ENCODE data around the gene TUBGCP5. TPM values are rescaled to one million over a fixed set of nuclear protein-coding genes. Genes with fewer than 3 reads are reported as not detected.

TUBGCP5 gene
- total RNA-seq, 6 donors from 2014 or later, result 7.1 to 24.5 (median 17.7) TPM

- ATAC-seq (ENCODE audit: low FRiP score in 2 of 2) (peak in 1 of 2 donors; percentile 21), DNase-seq (no peak)
- Histone ChIP-seq H3K27me3 (no peaks in the 10 kb centered on the region), H3K27ac (peak overlapping the region in 3 of 4 donors; percentile 8 to 56 (median 42)), H3K36me3 (peaks cover 0 to 6% (median 0%) of the 10 kb centered on the region in 4 donors), H3K4me1 (peaks cover 45 to 73% (median 53%) of the 10 kb centered on the region in 4 donors), H3K9me3 (no peaks in the 10 kb centered on the region), H3K4me3 (no peak overlapping the region)
- TF ChIP-seq POLR2AphosphoS5 (IDR thresholded peaks at IDR 0.05) (no peak), CTCF (IDR thresholded peaks at IDR 0.05) (no peak), EP300 (IDR thresholded peaks at IDR 0.05) (no peak), POLR2A (IDR thresholded peaks at IDR 0.05) (no peak)
- WGBS, 2 donors, result 71 to 87% methylated on average over 5 to 6 of the region's 6 CpGs
Observed at GRCh38 chr15:22955544-22956119, 83.7 kb downstream of the TUBGCP5 start.

- ATAC-seq (ENCODE audit: low FRiP score in 2 of 2), result no peak
- peak overlapping the region in 1 of 4 donors; percentile 40 for H3K27ac ChIP-seq
- no peak overlapping the region for H3K4me3 ChIP-seq
- no peaks in the 10 kb centered on the region for H3K27me3 ChIP-seq
- peak in 1 of 2 donors; percentile 61 for DNase-seq
- H3K36me3 ChIP-seq, result peaks cover 0 to 6% (median 0%) of the 10 kb centered on the region in 4 donors
- no peaks in the 10 kb centered on the region for H3K9me3 ChIP-seq
- H3K4me1 ChIP-seq, result peaks cover 42 to 71% (median 51%) of the 10 kb centered on the region in 4 donors
- WGBS, 2 donors, result 79 to 82% methylated on average over 7 to 14 of the region's 14 CpGs
- no peak for TF ChIP-seq POLR2AphosphoS5 (IDR thresholded peaks at IDR 0.05)
Observed at GRCh38 chr15:22954798-22955543, 84.4 kb downstream of the TUBGCP5 start.

GRCh38 chr15:22954326-22954725 is 85.0 kb downstream of the TUBGCP5 start:
- peaks cover 0 to 6% (median 0%) of the 10 kb centered on the region in 4 donors for H3K36me3 ChIP-seq
- H3K27ac ChIP-seq, result no peak overlapping the region
- DNase-seq (no peak), ATAC-seq (ENCODE audit: low FRiP score in 2 of 2) (no peak)
- H3K27me3 ChIP-seq, result no peaks in the 10 kb centered on the region
- H3K4me3 ChIP-seq, result no peak overlapping the region
- 86 to 92% methylated on average over 12 of the region's 12 CpGs for WGBS, 2 donors
- peaks cover 41 to 71% (median 48%) of the 10 kb centered on the region in 4 donors for H3K4me1 ChIP-seq
- no peaks in the 10 kb centered on the region for H3K9me3 ChIP-seq
- TF ChIP-seq POLR2A (IDR thresholded peaks at IDR 0.05), result no peak
- no peak for TF ChIP-seq POLR2AphosphoS5 (IDR thresholded peaks at IDR 0.05)
- no peak for TF ChIP-seq EP300 (IDR thresholded peaks at IDR 0.05)
- TF ChIP-seq CTCF (IDR thresholded peaks at IDR 0.05), result no peak

GRCh38 chr15:22952796-22953579 is 86.4 kb downstream of the TUBGCP5 start:
- TF ChIP-seq POLR2AphosphoS5 (IDR thresholded peaks at IDR 0.05), result no peak
- no peak for TF ChIP-seq CTCF (IDR thresholded peaks at IDR 0.05)
- TF ChIP-seq EP300 (IDR thresholded peaks at IDR 0.05), result no peak
- no peak for TF ChIP-seq POLR2A (IDR thresholded peaks at IDR 0.05)
- Histone ChIP-seq H3K4me1 (peaks cover 48 to 69% (median 52%) of the 10 kb centered on the region in 4 donors), H3K4me3 (no peak overlapping the region), H3K36me3 (peaks cover 0 to 6% (median 0%) of the 10 kb centered on the region in 4 donors), H3K27ac (peak overlapping the region in 2 of 4 donors; percentile 25 to 34), H3K9me3 (no peaks in the 10 kb centered on the region), H3K27me3 (no peaks in the 10 kb centered on the region)
- 76 to 82% methylated on average over 20 of the region's 21 CpGs for WGBS, 2 donors
- peak in 1 of 2 donors; percentile 81 for DNase-seq
- no peak for ATAC-seq (ENCODE audit: low FRiP score in 2 of 2)
